GM10847 (cell line): ENCODE data around the gene MAP3K14.

Experiments used
- POLR2A ChIP-seq: IDR thresholded peaks from 2 replicates; pipeline ENCODE4 v1.6.1; 2011; ENCODE audit not compliant: insufficient read length; ENCODE audit errors: extremely low read depth

The MAP3K14 gene

DNA sequence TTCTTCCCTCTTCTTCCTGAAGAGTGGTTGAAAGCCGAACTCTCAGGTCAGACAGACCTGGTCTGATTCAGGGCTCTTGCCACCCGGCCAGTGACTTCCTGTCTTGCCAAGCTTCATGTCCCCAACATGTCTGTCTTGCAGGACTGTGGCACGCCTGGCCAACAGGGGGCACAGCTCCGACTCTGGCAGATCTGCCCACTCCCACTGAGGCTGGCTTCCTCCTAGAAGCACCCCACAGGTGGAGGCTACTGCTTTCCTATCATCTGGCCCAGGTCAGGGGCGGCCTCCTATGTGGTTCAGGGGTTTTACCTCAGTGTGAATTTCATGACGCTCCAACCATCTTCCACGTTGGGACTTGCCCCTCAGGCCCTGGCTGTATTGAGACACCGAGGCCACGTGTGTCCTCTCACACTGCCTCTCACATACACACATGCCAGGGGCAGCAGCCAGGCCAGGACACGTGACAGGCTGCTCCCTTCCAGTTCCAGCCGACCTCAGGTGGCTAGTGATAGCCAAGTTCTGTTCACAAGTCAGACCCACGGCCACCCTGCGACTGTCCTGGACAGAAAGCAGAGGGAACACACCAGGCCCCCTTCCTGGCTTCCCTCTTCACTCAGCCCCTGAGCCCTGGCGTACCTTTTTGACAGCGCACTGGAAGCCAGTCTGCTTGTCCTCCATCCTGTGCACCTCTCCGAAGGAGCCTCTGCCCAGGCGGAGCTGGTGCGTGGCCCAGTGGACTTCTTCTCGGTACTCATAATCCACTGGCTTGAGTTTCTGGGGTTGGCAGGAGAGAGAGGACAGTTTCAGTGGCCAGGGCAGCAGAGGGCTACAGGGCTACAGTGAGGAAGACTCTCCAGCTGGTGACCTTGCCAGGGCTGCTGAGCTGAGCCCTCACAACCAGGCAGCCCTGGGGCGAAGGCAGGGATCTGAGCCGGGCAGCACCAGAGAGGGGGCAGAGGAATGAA lies 32.4 kb downstream of the MAP3K14 start:
- no peak for TF ChIP-seq POLR2A

DNA sequence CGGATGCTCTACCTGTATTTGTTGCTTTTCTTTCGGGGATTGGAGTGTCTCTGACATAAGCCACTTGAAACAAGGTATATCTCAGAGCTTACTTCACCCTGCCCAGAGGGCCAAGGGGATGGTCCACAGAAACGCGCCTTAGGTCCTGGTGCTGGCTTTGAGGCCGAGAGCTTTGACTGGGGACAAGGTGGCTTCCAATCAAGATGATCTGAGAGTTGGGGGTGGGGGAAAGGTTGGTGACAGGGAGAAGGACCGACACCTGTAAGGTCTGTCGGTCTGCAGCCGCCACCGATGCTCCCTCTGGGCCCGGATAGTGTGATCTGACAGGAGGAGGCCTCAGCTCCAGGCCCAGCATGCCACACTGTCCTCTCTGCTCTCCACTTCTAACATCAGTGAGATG lies 33.1 kb downstream of the MAP3K14 start:
- no peak for TF ChIP-seq POLR2A

DNA sequence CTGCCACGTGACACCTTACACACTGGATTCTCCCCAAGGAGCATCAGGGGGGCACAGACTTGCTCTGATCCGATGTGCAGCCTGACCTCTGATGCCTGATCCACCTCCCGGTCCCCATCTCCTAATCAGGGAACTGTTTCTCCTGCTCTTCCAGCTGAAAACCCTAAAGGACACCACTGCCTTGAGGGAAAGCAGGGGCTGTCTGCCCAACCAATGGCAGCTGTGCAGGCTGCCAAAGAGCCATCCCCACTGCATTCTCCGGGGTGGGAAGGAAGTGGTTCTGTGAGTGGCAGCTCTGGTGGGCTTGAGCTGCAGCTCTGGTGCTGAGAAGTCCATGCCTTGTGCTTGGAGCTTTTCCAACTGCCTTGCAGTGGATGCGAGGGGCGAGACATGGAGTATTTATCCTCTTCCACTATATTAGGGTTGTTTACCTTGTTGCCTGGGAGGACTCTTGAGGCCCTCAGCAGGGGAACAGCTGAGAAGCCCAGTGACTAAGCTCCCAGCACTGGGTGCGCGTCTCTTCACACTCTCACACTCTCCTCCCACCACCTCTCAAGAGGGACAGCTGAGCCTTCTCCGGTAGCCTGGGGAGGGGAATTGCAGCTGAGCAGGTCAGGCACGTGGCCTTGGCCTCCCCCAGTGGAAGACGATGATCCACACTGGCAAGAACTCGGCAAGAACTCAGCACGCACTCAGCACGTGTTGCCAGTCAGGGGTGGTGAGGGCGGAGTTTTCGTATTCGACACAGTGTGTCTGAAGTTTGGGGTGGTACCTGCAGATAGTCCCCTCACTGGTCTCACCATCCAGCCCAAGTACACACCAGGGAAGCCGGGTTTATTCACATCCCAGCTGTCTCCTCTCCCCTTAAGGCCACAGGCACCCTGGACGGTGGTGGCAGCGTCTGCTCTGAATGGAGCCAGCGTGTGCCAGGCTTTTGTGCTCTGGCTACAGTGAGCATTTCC lies 33.9 kb downstream of the MAP3K14 start:
- no peak for TF ChIP-seq POLR2A

DNA sequence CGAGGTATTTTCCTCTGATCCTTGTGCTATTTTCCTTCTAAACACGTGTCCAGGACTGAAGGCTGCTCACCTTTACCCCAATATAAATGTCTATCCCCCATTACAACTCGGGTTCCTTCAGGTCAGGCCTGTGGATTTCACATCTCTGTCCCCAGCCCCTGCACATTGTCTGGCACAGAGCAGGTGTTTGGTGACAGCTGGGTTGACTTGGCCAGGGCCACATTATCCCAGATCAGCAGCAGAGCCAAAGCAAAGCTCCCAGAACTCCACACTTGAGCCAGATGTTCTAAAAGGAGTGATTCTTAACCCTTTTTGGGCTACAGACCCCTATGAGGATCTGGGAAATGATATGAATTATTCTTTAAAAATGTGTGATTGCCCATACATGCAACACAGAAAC lies 36.9 kb downstream of the MAP3K14 start:
- TF ChIP-seq POLR2A: no peak

DNA sequence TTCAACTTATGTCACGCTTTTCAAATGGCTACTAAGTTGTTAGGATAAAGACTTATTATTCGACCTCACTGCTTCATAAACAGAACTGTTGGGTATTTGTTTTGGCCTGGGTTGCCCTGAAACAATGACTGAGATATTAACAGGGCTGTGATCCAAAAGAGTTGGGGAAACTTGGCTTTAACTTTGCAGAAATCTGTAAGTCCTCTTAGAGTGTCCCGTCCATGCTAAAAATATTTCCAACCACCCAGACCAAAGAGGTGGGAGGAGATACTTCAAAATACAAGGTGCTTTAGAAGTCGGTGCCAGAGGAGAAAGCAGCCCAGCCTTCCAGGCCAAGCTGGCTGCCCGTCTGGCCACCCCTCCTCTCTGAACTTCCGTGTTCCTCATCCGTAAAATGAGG lies 38.8 kb downstream of the MAP3K14 start:
- no peak for TF ChIP-seq POLR2A

DNA sequence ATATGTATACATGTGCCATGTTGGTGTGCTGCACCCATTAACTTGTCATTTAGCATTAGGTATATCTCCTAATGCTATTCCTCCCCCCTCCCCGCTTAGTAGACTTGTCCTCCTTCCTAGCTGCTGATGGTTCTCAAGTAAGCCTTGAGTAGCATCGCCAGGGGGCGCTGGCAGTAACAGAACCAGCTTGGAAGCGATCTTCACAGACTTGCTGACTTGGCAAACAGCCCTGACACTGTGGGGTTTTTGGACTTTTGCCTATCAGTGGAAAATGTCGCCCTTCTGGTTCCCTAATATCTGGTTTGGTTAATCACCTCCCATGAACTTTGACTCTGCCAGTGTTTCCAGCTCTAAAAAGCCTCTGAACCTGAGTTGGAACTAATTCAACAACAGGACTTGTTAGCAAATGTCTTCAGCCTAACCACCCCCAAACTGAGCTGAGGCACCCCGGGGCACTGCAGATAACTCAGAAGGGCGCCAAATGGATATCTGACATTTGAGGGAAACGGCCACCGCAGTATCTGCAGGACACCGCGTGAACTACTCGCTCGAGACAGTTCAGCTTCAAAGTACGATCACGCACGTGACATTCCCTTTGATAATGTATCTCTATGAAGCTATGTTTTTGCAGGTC lies 39.5 kb downstream of the MAP3K14 start:
- TF ChIP-seq POLR2A: no peak

DNA sequence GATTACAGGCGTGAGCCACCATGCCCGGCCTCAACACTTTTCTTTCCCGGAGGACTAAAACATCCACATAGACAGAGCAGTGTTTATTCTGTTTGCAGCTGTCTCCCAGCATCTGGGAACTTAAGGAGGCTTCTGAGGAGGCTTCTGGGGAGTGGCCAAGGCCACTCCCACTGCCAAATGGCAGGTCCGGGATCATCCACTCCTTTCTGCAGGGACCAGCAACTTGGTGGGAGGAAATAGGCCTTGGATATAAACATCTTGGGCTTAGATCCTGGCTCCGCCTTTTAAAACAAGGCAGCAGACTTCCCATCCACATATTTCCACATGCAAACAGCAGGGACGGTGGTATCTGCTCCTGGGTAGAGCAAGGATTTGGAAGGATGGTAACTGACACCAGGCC lies 40.8 kb downstream of the MAP3K14 start:
- TF ChIP-seq POLR2A: no peak

DNA sequence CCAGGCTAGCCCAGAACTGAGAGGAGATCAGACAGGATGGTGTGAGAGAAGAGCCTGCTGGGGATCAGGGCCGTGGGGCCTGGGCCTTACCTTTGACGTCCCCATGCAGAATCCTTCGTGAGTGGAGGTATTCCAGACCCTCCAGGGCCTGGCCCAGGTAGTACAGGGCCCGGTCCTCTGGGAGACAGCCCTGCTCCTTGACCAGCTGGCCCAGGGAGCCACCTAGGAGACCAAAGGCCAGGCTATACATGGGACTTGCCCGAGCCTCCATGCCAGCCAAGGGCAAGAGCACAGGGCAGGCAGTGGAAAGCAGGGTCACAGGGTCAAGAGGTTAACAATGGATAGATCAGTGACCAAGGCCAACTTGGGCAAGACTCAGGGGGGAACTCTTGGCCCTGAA lies 42.8 kb downstream of the MAP3K14 start:
- no peak for TF ChIP-seq POLR2A

DNA sequence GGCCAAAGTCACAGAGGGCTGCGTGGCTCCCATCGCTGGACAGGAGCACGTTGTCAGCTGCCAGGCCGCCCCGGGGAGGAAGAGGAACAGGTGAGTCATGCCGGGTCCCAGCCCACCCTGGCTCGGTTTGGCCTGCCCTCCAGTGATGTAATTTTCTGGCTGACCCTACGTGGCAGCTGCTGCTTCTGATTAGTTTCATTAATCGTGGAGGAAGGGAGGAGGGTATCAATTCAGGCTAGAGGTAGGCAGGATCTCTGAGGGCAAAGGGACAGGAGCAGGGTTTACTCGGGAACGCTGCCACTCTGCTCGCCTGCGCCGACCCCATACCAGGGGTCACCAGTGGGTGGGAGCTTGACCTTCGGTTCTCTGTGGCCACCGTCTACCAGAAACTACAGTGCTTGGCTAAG lies 43.3 kb downstream of the MAP3K14 start:
- no peak for TF ChIP-seq POLR2A

DNA sequence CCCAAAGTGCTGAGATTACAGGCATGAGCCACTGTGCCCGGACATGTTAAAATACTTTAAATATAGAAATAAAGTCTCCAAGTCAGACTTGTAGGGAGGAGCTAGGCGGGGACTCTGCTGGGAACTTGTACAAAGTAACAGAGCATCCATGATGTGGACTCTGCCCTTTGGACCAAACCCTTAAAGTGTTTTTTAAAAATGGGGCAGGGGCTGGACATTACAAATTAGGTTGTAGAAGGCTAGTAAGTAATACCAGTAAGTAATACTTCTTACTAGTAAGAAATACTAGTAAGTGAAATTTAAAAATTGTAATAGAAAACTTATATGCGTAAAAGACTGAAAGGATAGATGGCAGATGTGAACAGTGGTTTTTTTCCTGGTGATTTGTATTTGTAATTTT lies 45.2 kb downstream of the MAP3K14 start:
- no peak for TF ChIP-seq POLR2A

DNA sequence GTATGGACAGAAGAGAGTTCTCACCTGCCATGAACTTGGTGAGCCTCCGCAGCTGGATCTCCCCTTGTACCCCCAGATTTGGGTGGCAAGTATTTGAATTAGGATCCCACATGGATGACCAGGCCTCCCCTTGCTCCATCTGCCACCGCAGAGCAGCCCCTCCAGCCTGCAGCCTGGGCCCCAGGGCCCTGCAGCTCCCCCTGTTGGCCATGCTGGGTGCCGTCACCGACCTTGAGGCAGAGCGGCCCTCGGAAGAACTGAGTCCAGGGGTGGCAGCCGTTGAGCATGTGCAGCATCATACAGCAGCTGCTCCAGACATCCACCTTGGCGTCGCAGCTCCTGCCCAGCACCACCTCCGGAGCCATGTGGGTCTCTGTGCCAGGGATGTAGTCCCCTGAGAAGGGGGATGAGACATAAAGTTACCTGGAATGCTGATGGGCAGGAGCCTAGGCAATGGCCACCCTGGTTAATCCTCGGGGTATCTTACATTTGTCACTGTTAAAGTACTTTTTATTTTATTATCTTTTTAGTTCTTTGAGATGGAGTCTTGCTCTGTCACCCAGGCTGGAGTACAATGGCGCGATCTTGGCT lies 45.9 kb downstream of the MAP3K14 start:
- no peak for TF ChIP-seq POLR2A

DNA sequence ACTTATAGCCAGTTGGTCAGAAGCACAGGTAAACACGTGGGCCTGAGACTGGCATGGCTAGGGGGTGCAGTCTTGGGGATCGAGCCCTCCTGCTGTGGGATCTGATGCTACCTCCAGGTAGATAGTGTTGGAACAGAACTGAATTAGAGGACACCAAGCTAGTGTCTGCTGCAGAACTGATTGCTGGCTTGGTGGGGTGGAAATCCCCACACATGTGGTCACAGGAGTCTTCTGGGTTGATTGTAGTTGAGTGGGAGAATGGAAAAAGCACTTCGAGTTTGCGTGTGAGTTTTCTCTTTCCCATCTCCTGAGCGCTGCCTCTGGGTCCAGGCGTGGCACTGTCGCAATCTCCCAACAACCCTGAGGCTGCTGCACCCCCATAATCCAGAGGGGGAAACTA lies 46.9 kb downstream of the MAP3K14 start:
- no peak for TF ChIP-seq POLR2A

DNA sequence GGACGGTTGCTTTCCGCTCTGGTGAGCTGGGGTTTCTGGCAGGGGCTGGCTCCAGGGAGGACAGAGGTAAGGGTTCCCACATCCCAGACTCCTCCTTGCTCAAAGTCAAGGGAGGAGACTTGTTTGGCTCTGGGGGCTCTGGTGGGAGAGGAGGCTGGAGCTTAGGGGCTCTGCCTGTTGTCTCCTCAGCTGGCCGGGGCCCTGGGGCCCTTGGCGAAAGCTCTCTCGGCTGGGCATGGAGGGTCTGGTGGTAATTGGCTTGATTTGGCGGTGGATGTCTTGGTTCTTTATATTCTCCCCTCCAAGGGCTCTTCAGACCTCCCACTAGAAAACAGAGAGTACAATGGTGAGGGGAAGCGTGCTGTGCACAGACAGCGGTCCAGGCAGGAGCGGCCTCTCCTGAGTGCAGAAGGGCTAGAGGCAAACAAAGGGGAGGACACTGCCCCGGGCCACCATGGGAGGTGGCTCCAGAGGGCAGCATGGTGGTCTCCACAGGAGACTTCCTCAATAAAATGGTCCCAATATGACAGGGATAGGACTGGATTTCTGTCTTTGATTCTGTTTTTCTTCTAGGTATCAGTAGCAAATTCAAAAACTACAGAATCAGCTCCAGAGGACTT lies 49.3 kb downstream of the MAP3K14 start:
- no peak for TF ChIP-seq POLR2A

DNA sequence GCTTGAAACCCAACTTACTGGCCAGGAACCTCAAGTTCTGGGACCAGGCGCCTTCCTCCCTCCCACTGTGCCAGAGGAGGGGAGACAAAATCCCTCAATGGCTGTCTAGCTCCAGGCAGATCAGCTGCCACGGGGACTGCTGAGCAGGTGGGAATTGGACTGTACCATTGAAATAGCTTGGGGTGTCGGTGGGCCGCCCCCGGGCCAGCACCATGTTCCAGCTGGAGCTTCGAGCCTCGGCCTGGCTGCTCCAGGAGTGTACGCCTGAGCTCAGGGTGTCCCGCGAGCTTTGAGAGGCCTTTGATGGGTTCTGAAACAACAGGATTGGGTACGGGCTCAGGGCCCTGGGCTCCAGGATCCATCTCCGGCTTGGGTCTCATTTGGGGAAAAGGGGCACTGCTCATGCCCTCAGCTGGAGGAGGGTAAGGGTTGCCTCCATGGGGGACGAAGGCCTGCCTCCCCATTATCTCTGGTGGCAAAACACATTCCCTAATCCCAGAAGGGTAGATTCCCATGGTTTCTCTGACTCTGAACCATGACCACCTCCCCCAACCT lies 50.4 kb downstream of the MAP3K14 start:
- TF ChIP-seq POLR2A: no peak
